NB4 (cell line): ENCODE results near the gene NKX2-3.

ENCODE experiments used
- DNase-seq: peaks from one replicate; pipeline ENCODE4 v3.0.0; 2010; ENCODE audit warnings: low read depth
- H3K4me3 ChIP-seq: one replicate; pipeline ENCODE4 v1.5.1; 2011; ENCODE audit warnings: mild to moderate bottlenecking, low read depth, low read length, moderate library complexity
- CTCF ChIP-seq: IDR thresholded peaks from one replicate; pipeline ENCODE4 v1.5.1; 2012; ENCODE audit warnings: low read depth, low read length
- MYC ChIP-seq: IDR thresholded peaks from 2 replicates; pipeline ENCODE4 v1.6.1; 2011; ENCODE audit warnings: low read depth, low read length
- POLR2A ChIP-seq: IDR thresholded peaks from 2 replicates; pipeline ENCODE4 v1.6.1; 2011; ENCODE audit warnings: mild to moderate bottlenecking; ENCODE audit not compliant: insufficient read length; ENCODE audit errors: extremely low read depth
- TF ChIP-seq, protein P1 (sequence below): IDR thresholded peaks from 2 replicates; pipeline ENCODE4 v1.6.1; 2011; ENCODE audit warnings: low read depth, low read length

The NKX2-3 gene

GRCh38 chr10:99544322-99544721, 11.6 kb downstream of the NKX2-3 start:
- no peak for DNase-seq
- TF ChIP-seq CTCF (no peak), MYC (no peak), POLR2A (no peak)
- TF ChIP-seq, protein P1, sequence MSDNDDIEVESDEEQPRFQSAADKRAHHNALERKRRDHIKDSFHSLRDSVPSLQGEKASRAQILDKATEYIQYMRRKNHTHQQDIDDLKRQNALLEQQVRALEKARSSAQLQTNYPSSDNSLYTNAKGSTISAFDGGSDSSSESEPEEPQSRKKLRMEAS, result no peak
- H3K4me3 ChIP-seq, result no peak overlapping the region

GRCh38 chr10:99548041-99548530, 15.3 kb downstream of the NKX2-3 start:
- DNase-seq, result peak; percentile 60
- TF ChIP-seq CTCF (peak; percentile 69), MYC (no peak)
- TF ChIP-seq, protein P1, result no peak
- no peak overlapping the region for H3K4me3 ChIP-seq

GRCh38 chr10:99551158-99551557, 18.4 kb downstream of the NKX2-3 start:
- peak; percentile 28 for DNase-seq
- no peak for TF ChIP-seq MYC
- no peak for TF ChIP-seq POLR2A
- TF ChIP-seq, protein P1, result no peak
- TF ChIP-seq CTCF, result no peak

DNA sequence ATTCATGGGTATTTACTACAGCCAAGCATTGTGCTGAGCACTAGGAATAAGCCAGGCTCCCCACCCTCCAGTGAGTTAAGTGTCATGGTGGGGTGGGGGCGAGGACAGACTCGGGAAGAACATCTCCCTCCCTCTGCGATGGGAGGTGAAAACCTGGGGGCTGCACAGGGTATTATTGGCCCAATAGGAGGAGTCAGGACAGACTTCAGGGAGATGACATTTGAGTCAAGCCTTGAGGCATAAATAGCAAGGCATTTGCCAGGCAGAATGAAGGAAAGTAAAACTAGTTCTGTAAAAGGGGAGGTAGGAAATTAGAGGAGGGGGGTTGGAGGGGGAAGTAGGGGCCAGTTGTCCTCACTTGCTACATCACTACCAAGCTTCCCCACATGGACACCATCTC, 18.9 kb downstream of the NKX2-3 start:
- DNase-seq, result no peak
- no peak overlapping the region for H3K4me3 ChIP-seq
- TF ChIP-seq MYC, result no peak
- no peak for TF ChIP-seq CTCF
- TF ChIP-seq POLR2A, result no peak
- TF ChIP-seq, protein P1, result no peak

More at GRCh38 chr10:99551158-99551557, 18.4 kb downstream of the NKX2-3 start:
- no peak overlapping the region for H3K4me3 ChIP-seq

- DNase-seq, result no peak
- TF ChIP-seq, protein P1, result no peak
- TF ChIP-seq MYC (no peak), CTCF (no peak), POLR2A (no peak)
These were observed 22.6 kb downstream of the NKX2-3 start for GRCh38 chr10:99555371-99555770.

More at GRCh38 chr10:99555371-99555770, 22.6 kb downstream of the NKX2-3 start:
- no peak overlapping the region for H3K4me3 ChIP-seq
